Gastrocnemius medialis (tissue), 4 donors: ENCODE results near the gene TMPRSS9.
"Not testable (repeated sequence)": the region's sequence is repeated elsewhere in the genome, so short reads cannot be mapped to it uniquely, and the experiment has no call there.

ENCODE experiments used
- POLR2A ChIP-seq, 2 donors: fragments of 450-650 bp; IDR thresholded peaks; one replicate each; pipeline ENCODE4 v1.6.1; 2017; ENCODE audit warnings: antibody characterized with exemption in 2 of 2, mild to moderate bottlenecking in 2 of 2, moderate library complexity in 2 of 2
- TF ChIP-seq, protein P1 (sequence below), 5 experiments: fragments of 450-650 bp in 3 of 5; fragments of 200-600 bp in 2 of 5; sonication (generic) in 2 of 5; IDR thresholded peaks in 4 of 5; conservative IDR thresholded peaks in 1 of 5; 1 replicate in 4 of 5; 2 replicates in 1 of 5; pipeline ENCODE4 v1.5.1; 2016 to 2019; ENCODE audit warnings: antibody characterized with exemption in 5 of 5, mild to moderate bottlenecking in 3 of 5, moderate library complexity in 3 of 5

DNA sequence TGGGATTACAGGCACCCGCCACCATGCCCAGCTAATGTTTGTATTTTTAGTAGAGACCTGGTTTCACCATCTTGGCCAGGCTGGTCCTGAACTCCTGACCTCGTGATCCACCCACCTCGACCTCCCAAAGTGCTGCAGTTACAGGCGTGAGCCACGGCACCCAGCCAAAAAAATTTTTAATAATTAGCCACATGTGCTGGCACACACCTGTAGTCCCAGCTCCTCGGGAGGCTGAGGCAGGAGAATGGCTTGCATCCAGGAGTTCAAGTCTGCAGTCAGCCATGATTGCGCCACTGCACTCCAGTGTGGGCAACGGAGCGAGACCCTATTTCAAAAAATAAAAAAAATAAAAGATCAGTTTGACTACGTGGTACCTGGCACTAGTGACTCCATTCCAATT is 98.7 kb downstream of the TMPRSS9 start:
- TF ChIP-seq, protein P1, sequence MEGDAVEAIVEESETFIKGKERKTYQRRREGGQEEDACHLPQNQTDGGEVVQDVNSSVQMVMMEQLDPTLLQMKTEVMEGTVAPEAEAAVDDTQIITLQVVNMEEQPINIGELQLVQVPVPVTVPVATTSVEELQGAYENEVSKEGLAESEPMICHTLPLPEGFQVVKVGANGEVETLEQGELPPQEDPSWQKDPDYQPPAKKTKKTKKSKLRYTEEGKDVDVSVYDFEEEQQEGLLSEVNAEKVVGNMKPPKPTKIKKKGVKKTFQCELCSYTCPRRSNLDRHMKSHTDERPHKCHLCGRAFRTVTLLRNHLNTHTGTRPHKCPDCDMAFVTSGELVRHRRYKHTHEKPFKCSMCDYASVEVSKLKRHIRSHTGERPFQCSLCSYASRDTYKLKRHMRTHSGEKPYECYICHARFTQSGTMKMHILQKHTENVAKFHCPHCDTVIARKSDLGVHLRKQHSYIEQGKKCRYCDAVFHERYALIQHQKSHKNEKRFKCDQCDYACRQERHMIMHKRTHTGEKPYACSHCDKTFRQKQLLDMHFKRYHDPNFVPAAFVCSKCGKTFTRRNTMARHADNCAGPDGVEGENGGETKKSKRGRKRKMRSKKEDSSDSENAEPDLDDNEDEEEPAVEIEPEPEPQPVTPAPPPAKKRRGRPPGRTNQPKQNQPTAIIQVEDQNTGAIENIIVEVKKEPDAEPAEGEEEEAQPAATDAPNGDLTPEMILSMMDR (IDR thresholded peaks at IDR 0.05 in 4 of 5, conservative IDR thresholded peaks at IDR 0.05 in 1 of 5), result not testable (repeated sequence)
- TF ChIP-seq POLR2A (IDR thresholded peaks at IDR 0.05), result not testable (repeated sequence)
